Measurements from ENCODE around the gene LBHD2.
A peak's percentile ranks its signal among the peaks of the same experiment; 100 is the strongest.

DNA sequence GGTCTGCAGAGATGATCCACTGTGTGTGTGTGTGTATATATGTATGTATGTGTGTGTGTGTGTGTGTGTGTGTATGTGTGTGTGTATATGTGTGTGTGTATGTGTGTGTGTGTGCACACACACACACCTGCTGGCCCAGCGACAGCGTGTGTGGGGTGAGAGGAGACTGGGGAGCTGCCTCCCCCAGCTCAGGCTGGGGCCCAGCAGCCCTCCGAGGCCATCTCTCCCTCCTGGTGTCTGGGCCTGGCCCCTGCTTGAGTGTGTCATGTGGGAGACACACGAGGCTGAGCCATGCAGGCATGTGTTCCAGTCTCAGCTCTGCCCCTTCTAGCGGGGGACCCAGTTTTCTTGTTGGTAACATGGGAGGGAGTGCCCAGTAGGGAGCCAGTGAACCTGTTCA lies 29.3 kb downstream of the LBHD2 start:
- no peak for TF ChIP-seq ZNF292 (CRISPR knock-in tag; IDR thresholded peaks at IDR 0.05; ENCODE audit: borderline replicate concordance, low read depth)
- TF ChIP-seq SOX13 (IDR thresholded peaks at IDR 0.05), result no peak
- no peak for TF ChIP-seq SOX13 (CRISPR knock-in tag; conservative IDR thresholded peaks at IDR 0.05 in 1 of 2, IDR thresholded peaks at IDR 0.05 in 1 of 2)
- TF ChIP-seq ZNF562 (CRISPR knock-in tag; IDR thresholded peaks at IDR 0.05; ENCODE audit: borderline replicate concordance), result no peak
- TF ChIP-seq YY1 (IDR thresholded peaks at IDR 0.05; ENCODE audit: insufficient read depth, insufficient replicate concordance, low read depth, low read length), result no peak
- TF ChIP-seq ZNF282 (IDR thresholded peaks at IDR 0.05; ENCODE audit: partially characterized antibody), result no peak
- TF ChIP-seq, protein P1, sequence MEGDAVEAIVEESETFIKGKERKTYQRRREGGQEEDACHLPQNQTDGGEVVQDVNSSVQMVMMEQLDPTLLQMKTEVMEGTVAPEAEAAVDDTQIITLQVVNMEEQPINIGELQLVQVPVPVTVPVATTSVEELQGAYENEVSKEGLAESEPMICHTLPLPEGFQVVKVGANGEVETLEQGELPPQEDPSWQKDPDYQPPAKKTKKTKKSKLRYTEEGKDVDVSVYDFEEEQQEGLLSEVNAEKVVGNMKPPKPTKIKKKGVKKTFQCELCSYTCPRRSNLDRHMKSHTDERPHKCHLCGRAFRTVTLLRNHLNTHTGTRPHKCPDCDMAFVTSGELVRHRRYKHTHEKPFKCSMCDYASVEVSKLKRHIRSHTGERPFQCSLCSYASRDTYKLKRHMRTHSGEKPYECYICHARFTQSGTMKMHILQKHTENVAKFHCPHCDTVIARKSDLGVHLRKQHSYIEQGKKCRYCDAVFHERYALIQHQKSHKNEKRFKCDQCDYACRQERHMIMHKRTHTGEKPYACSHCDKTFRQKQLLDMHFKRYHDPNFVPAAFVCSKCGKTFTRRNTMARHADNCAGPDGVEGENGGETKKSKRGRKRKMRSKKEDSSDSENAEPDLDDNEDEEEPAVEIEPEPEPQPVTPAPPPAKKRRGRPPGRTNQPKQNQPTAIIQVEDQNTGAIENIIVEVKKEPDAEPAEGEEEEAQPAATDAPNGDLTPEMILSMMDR (CRISPR knock-in tag; IDR thresholded peaks at IDR 0.05), result no peak
- TF ChIP-seq, protein P2, sequence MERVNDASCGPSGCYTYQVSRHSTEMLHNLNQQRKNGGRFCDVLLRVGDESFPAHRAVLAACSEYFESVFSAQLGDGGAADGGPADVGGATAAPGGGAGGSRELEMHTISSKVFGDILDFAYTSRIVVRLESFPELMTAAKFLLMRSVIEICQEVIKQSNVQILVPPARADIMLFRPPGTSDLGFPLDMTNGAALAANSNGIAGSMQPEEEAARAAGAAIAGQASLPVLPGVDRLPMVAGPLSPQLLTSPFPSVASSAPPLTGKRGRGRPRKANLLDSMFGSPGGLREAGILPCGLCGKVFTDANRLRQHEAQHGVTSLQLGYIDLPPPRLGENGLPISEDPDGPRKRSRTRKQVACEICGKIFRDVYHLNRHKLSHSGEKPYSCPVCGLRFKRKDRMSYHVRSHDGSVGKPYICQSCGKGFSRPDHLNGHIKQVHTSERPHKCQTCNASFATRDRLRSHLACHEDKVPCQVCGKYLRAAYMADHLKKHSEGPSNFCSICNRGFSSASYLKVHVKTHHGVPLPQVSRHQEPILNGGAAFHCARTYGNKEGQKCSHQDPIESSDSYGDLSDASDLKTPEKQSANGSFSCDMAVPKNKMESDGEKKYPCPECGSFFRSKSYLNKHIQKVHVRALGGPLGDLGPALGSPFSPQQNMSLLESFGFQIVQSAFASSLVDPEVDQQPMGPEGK (CRISPR knock-in tag; IDR thresholded peaks at IDR 0.05), result 0 out of 2 replicates have a peak, but pooled peaks have one; percentile 4
- TF ChIP-seq, protein P3, sequence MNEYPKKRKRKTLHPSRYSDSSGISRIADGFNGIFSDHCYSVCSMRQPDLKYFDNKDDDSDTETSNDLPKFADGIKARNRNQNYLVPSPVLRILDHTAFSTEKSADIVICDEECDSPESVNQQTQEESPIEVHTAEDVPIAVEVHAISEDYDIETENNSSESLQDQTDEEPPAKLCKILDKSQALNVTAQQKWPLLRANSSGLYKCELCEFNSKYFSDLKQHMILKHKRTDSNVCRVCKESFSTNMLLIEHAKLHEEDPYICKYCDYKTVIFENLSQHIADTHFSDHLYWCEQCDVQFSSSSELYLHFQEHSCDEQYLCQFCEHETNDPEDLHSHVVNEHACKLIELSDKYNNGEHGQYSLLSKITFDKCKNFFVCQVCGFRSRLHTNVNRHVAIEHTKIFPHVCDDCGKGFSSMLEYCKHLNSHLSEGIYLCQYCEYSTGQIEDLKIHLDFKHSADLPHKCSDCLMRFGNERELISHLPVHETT (CRISPR knock-in tag; conservative IDR thresholded peaks at IDR 0.05), result no peak
